Activated CD4-positive, alpha-beta memory T cell treated with anti-CD3 and anti-CD28 coated beads, Interleukin-2, amount 10 ng/mL, durations not matched to agents 7 days and 5 days (primary cell): ENCODE measurements around the gene UBE2E1. TPM values are rescaled to one million over a fixed set of nuclear protein-coding genes. Genes with fewer than 3 reads are reported as not detected.
"Not testable (repeated sequence)": the region's sequence is repeated elsewhere in the genome, so short reads cannot be mapped to it uniquely, and the experiment has no call there.

Source experiments
- CTCF ChIA-PET: fragments of 350-600 bp; sonication (Branson Sonifier 250); formaldehyde crosslinking; loops from one replicate; lab custom pipeline; 2021; ENCODE audit warnings: antibody characterized with exemption, inconsistent platforms; lab: Charles Lee
- POLR2A ChIA-PET: fragments of 350-600 bp; sonication (Branson Sonifier 250); formaldehyde crosslinking; loops from one replicate; lab custom pipeline; 2021; ENCODE audit warnings: antibody characterized with exemption; lab: Charles Lee
- DNase-seq: peaks from one replicate; pipeline ENCODE4 v3.0.0-alpha.2; 2020
- H3K27ac Mint-ChIP-seq: one replicate; pipeline ENCODE4 v1.8.0; 2021; ENCODE audit warnings: mild to moderate bottlenecking, mixed read lengths
- H3K27me3 Mint-ChIP-seq: one replicate; pipeline ENCODE4 v1.8.0; 2021; ENCODE audit warnings: mixed read lengths
- H3K36me3 Mint-ChIP-seq: one replicate; pipeline ENCODE4 v1.8.0; 2021; ENCODE audit warnings: low read depth, mixed read lengths
- H3K4me1 Mint-ChIP-seq: one replicate; pipeline ENCODE4 v1.8.0; 2021; ENCODE audit warnings: mixed read lengths
- H3K4me3 Mint-ChIP-seq: one replicate; pipeline ENCODE4 v1.8.0; 2021; ENCODE audit warnings: mild to moderate bottlenecking, mixed read lengths
- H3K9me3 Mint-ChIP-seq: one replicate; pipeline ENCODE4 v1.8.0; 2021; ENCODE audit warnings: mixed read lengths
- total RNA-seq, 2 experiments: library from RNA; stranded (reverse); gene quantifications; one replicate each; pipeline ENCODE4 v1.2.3, GENCODE V29; 2021

Gene UBE2E1
- total RNA-seq, 2 experiments from 2014 or later: 64.0 to 72.8 TPM

DNA sequence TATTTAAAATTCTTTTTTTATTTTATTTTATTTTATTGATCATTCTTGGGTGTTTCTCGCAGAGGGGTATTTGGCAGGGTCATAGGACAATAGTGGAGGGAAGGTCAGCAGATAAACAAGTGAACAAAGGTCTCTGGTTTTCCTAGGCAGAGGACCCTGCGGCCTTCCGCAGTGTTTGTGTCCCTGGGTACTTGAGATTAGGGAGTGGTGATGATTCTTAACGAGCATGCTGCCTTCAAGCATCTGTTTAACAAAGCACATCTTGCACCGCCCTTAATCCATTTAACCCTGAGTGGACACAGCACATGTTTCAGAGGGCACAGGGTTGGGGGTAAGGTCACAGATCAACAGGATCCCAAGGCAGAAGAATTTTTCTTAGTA lies 64.9 kb downstream of the UBE2E1 start:
- H3K27me3 Mint-ChIP-seq, H3K9me3 Mint-ChIP-seq, CTCF ChIA-PET, POLR2A ChIA-PET, H3K36me3 Mint-ChIP-seq, H3K4me1 Mint-ChIP-seq, H3K4me3 Mint-ChIP-seq, DNase-seq, H3K27ac Mint-ChIP-seq: not testable (repeated sequence)

DNA sequence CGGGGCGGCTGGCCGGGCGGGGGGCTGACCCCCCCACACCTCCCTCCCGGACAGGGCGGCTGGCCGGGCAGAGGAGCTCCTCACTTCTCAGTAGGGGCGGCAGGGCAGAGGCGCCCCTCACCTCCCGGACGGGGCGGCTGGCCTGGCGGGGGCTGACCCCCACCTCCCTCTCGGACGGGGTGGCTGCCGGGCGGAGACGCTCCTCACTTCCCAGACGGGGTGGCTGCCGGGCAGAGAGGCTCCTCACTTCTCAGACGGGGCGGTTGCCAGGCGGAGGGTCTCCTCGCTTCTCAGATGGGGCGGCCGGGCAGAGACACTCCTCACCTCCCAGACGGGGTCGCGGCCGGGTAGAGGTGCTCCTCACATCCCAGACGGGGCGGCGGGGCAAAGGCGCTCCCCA lies 65.6 kb downstream of the UBE2E1 start:
- CTCF ChIA-PET, H3K27ac Mint-ChIP-seq, H3K4me1 Mint-ChIP-seq, H3K27me3 Mint-ChIP-seq, DNase-seq, POLR2A ChIA-PET, H3K4me3 Mint-ChIP-seq, H3K36me3 Mint-ChIP-seq, H3K9me3 Mint-ChIP-seq: not testable (repeated sequence)

DNA sequence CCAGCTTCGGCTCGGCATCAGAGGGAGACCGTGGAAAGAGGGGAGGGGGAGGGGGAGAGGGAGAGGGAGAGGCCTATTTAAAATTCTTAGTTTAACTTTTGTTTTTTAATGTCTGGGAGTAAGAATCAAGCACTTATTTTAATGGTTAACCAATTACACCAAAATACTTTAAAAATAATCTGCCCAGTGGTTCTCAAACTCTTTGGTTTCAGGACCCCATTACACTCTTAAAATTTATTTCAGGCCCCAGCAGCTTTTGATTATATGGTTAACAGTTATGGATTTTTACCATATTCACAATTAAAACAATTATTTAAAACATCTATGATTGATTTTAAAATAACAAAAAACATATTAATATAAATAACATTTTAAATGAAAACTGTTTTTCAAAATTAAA lies 66.6 kb downstream of the UBE2E1 start:
- no peak for DNase-seq
- H3K4me3 Mint-ChIP-seq: no peak overlapping the region
- H3K4me1 Mint-ChIP-seq: no peaks in the 10 kb centered on the region
- H3K9me3 Mint-ChIP-seq: no peaks in the 10 kb centered on the region
- no peaks in the 10 kb centered on the region for H3K27me3 Mint-ChIP-seq
- POLR2A ChIA-PET: no interaction called here
- CTCF ChIA-PET: no interaction called here
- H3K36me3 Mint-ChIP-seq: no peaks in the 10 kb centered on the region
- no peak overlapping the region for H3K27ac Mint-ChIP-seq

DNA sequence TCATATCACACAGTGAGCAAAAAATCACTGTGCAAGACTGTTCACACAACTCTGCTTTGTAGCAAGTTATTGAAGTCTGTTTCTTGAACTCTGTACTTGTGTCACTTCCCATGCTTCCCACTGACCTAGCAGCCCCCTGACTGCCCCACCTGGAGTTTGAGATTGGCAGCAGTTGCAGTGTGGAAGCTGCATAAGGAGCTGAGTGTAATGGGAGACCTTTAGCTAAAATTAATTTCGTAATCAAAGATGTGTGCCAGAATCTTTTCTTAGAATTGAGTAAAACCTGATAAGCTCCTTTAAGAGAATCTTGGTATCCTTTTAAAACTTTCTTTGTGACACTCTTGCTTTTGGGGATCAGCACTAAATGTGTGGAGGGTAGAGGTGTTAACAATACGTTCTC lies 68.2 kb downstream of the UBE2E1 start:
- no peak overlapping the region for H3K27ac Mint-ChIP-seq
- no peaks in the 10 kb centered on the region for H3K27me3 Mint-ChIP-seq
- H3K9me3 Mint-ChIP-seq: no peaks in the 10 kb centered on the region
- H3K4me3 Mint-ChIP-seq: no peak overlapping the region
- DNase-seq: no peak
- CTCF ChIA-PET: no interaction called here
- POLR2A ChIA-PET: no interaction called here
- H3K36me3 Mint-ChIP-seq: no peaks in the 10 kb centered on the region
- no peaks in the 10 kb centered on the region for H3K4me1 Mint-ChIP-seq

DNA sequence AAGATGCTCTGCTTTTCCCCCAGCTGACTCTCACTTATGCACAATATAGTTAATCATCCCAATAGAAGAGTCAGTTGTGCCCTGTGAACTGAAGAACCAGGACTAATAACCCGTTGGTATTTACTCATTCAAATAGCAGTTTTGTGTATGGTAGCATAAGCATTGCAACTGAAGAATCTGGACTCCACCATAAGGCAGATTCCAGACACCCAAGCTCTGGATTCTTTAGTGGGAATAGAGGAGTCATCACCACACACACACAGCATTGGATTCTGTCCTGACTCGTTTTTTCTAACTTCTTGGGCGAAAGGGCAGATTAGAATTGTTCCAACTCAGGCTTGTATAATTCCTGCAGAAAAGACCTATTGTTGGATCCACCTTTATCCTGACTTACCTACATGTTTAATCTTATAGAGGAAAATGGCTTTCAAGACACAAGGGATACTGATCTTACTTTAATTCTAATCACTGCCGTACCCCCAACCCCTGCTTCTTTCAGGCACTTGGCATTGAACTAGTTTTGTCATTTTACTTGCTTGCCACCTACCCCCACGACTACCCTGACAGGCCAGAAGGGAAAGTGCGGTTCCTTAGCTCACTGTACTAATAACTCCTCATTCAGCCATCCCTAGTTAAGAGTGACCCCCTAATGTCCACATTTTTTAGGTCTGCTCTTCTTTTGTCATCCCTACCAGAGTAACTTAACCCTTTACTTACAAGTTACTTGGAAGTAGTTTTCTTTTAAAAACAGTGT lies 68.8 kb downstream of the UBE2E1 start:
- Mint-ChIP-seq H3K4me1 (no peaks in the 10 kb centered on the region), H3K9me3 (no peaks in the 10 kb centered on the region), H3K27me3 (no peaks in the 10 kb centered on the region), H3K36me3 (no peaks in the 10 kb centered on the region), H3K27ac (no peak overlapping the region), H3K4me3 (no peak overlapping the region)
- CTCF ChIA-PET: no interaction called here
- no peak for DNase-seq
- POLR2A ChIA-PET: no interaction called here

DNA sequence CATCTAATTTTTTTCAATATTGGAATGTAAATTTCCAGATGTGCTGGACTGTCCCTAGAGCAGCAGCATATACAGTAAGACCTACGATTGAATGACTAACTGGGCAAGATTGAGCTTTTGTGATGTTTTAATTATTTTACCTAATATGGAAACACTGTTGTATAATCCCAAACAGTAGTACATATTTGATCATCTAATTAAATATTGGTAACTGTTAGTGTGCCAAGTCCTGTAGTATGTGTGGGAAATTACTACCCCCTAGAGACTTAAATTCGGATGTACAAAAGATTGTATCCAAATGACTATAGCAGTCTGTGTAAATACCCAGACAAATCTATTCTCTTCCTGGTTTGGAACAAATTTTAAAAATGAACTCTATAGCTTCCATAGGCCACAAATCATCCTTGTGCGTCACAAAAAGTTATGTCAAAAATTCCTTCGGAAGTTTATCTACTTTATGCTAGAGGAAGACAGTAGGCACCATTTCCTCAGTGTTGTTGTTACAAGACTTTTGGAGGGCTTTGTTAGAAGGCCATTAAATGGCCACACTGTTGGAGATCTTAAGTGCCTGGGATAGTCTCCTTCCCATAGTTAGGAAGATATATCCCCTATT lies 69.5 kb downstream of the UBE2E1 start:
- no peak for DNase-seq
- Mint-ChIP-seq H3K4me1 (no peaks in the 10 kb centered on the region), H3K4me3 (no peak overlapping the region), H3K27me3 (no peaks in the 10 kb centered on the region), H3K36me3 (no peaks in the 10 kb centered on the region), H3K9me3 (no peaks in the 10 kb centered on the region), H3K27ac (no peak overlapping the region)
- ChIA-PET CTCF (no interaction called here), POLR2A (no interaction called here)

DNA sequence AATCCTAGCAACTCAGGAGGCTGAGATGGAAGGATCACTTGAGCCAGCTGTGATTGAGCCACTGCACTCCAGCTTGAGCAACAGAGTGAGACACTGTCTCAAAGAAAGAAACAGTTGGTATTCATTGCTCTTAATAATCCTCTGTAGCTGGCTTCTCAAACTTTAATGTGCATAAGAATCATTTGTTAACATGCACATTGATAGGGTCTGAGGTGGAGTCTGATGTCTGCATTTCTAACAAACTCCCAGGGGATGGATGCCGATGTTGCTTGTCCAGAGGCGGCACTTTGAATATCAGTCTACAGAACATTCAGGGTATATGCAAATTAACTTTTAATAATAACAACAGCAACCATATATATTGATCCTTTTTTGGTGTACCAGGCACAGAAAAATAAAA lies 71.2 kb downstream of the UBE2E1 start:
- Mint-ChIP-seq H3K27me3 (no peaks in the 10 kb centered on the region), H3K4me1 (no peaks in the 10 kb centered on the region), H3K27ac (no peak overlapping the region), H3K4me3 (no peak overlapping the region), H3K9me3 (no peaks in the 10 kb centered on the region), H3K36me3 (peaks cover 7% of the 10 kb centered on the region)
- ChIA-PET POLR2A (no interaction called here), CTCF (interaction anchor here (2.8 kb wide), 1 partner anchor 12 kb away, joined by 11 read pairs; no protein-coding TSS in a partner anchor)
- DNase-seq: no peak

DNA sequence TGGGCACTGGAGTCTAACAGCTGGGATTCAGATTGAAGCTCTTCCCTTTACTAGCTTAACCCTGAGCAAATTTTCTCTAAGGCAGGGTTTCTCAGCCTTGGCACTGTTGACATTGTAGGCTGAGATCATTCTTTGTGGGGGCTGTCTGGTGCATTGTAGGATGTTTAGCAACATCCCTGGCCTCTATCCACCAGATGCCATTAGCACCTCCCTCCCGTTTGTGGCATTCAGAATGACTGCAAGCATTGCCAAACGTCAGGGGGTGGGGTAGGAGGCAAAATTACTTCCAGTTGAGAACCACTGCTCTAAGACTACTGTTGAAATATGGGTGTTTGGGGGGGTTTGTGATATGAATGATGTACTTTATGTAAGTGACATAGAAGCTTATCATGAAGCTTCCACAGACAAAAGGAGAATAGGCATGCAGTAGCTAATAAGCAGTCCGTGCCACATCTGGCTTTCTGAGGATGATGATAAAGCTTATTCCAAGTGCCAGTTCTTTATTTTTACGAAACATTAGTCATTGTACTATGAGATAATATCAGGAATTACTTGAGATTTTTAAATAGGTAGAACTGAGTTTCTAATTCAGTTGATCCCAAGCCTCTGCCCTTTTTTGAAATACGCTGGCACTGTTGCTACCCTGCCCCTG lies 71.7 kb downstream of the UBE2E1 start:
- ChIA-PET CTCF (interaction anchor here (2.8 kb wide), 1 partner anchor 12 kb away, joined by 11 read pairs; no protein-coding TSS in a partner anchor), POLR2A (no interaction called here)
- no peak overlapping the region for H3K4me3 Mint-ChIP-seq
- H3K4me1 Mint-ChIP-seq: no peaks in the 10 kb centered on the region
- DNase-seq: no peak
- no peaks in the 10 kb centered on the region for H3K9me3 Mint-ChIP-seq
- H3K27ac Mint-ChIP-seq: no peak overlapping the region
- peaks cover 10% of the 10 kb centered on the region for H3K36me3 Mint-ChIP-seq
- no peaks in the 10 kb centered on the region for H3K27me3 Mint-ChIP-seq

DNA sequence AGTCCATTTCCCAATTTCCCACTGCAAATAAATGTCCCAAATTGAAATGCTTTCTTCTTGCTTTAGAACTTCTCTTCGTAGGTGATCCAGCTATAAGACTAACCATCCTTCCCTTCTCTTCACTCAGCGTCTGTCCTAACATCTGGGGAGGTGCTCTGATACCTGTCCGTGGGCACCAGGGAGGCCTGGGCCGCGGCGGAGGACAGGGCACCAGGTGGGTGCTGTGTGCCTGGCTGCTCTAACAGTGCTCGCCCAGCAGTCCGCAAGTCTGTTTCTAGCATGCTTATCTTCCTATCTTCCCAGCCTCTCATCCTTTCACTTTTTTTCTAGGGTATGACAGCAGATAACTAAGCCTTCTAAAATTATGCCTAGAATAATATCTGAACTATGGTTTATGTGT lies 73.7 kb downstream of the UBE2E1 start:
- CTCF ChIA-PET: interaction anchor here (2.8 kb wide), 1 partner anchor 10 kb away, joined by 11 read pairs; no protein-coding TSS in a partner anchor
- POLR2A ChIA-PET: no interaction called here
- no peak for DNase-seq
- no peaks in the 10 kb centered on the region for H3K9me3 Mint-ChIP-seq
- no peaks in the 10 kb centered on the region for H3K4me1 Mint-ChIP-seq
- no peak overlapping the region for H3K4me3 Mint-ChIP-seq
- no peak overlapping the region for H3K27ac Mint-ChIP-seq
- no peaks in the 10 kb centered on the region for H3K27me3 Mint-ChIP-seq
- peaks cover 10% of the 10 kb centered on the region for H3K36me3 Mint-ChIP-seq

DNA sequence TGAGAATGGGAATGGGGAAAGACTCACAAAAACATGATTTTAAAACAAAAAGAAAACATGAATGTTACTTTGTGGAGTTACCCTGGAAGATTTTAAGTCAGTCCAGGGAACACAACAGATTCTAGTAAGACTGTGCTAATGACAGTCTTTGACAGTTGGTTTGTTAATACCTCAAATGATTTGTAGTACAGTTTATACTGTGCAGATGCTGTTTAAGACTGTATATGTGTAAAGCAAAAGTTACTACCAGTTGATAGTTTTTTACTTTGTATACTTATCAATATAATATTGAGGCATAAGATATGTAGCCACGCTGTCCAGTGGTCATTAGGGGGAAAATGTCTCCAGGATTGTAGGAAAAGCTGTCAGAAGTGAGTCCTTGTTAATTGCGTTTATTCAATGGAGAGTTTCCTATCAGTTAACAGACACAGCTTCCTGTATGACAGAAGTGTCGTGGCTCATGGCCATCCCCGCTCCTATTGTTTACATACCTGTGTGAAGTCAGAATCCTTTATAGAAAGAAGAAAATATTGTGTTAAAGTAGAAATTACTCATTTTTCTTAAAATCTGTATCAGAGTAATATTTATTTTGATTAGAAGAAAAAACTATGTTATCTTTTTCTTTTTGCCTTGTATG lies 75.1 kb downstream of the UBE2E1 start:
- Mint-ChIP-seq H3K27ac (no peak overlapping the region), H3K4me1 (no peaks in the 10 kb centered on the region), H3K9me3 (no peaks in the 10 kb centered on the region), H3K36me3 (peaks cover 10% of the 10 kb centered on the region), H3K27me3 (no peaks in the 10 kb centered on the region), H3K4me3 (no peak overlapping the region)
- ChIA-PET CTCF (no interaction called here), POLR2A (no interaction called here)
- no peak for DNase-seq

DNA sequence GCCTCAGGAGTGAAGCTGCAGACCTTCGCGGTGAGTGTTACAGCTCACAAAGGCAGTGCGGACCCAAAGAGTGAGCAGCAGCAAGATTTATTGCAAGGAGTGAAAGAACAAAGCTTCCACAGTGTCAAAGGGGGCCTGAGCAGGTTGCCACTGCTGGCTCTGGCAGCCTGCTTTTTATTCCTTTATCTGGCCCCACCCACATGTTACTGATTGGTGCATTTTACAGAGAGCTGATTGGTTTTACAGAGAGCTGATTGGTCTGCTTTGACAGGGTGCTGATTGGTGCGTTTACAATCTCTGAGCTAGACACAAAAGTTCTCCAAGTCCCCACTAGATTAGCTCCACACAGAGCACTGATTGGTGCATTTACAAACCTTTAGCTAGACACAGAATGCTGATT lies 76.2 kb downstream of the UBE2E1 start:
- H3K36me3 Mint-ChIP-seq, H3K27ac Mint-ChIP-seq, H3K4me1 Mint-ChIP-seq, H3K4me3 Mint-ChIP-seq, H3K9me3 Mint-ChIP-seq, H3K27me3 Mint-ChIP-seq, DNase-seq, POLR2A ChIA-PET: not testable (repeated sequence)
- CTCF ChIA-PET: interaction anchor here (0.6 to 1.2 kb wide), 2 partner anchors 10 to 693 kb away, joined by 3 to 4 read pairs; no protein-coding TSS in a partner anchor

DNA sequence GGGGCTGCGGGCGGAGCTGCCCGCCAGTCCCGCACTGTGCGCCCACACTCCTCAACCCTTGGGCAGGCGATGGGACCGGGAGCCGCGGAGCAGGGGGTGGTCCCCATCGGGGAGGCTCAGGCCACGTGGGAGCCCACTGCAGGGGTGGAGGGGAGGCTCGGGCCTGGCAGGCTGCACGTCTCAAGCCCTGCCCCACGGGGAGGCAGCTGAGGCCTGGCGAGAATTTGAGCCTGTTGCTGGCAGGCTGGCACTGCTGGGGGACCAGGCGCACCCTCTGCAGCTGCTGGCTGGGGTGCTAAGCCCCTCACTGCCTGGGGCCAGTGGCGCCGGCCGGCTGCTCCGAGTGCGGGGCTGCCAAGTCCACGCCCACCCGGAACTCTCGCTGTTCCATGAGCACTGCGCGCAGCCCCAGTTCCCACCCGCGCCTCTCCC lies 76.7 kb downstream of the UBE2E1 start:
- ChIA-PET POLR2A (interaction anchor here (1.8 kb wide), 1 partner anchor 34 kb away, joined by 6 read pairs; the partner anchor contains the start of genes NKIRAS1 and RPL15), CTCF (interaction anchor here (0.6 to 1.2 kb wide), 2 partner anchors 9 to 692 kb away, joined by 3 to 4 read pairs; no protein-coding TSS in a partner anchor)
- no peaks in the 10 kb centered on the region for H3K9me3 Mint-ChIP-seq
- no peaks in the 10 kb centered on the region for H3K4me1 Mint-ChIP-seq
- no peaks in the 10 kb centered on the region for H3K27me3 Mint-ChIP-seq
- no peak overlapping the region for H3K27ac Mint-ChIP-seq
- peaks cover 10% of the 10 kb centered on the region for H3K36me3 Mint-ChIP-seq
- DNase-seq: no peak
- no peak overlapping the region for H3K4me3 Mint-ChIP-seq

DNA sequence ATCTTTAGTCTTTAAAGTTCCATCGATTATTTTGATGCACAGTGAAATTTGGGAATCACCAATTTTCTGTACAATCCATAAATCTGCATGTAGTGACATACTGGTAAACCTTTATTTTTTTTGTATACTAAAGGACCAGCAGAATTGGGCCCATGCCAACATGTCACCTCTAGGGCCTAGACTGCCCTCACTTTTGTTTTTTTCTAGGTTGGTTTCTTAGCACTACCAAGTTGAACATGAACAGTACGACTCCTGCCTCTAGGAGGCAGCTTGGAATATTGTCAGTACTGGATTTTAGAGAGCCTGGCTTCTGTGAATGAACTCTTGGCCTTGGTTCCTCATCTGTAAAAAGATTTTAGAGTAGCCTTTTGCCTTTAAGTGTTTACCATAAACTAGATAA lies 78.7 kb downstream of the UBE2E1 start:
- peaks cover 10% of the 10 kb centered on the region for H3K36me3 Mint-ChIP-seq
- POLR2A ChIA-PET: interaction anchor here (1.8 kb wide), 1 partner anchor 32 kb away, joined by 6 read pairs; the partner anchor contains the start of genes NKIRAS1 and RPL15
- CTCF ChIA-PET: no interaction called here
- H3K27ac Mint-ChIP-seq: no peak overlapping the region
- no peaks in the 10 kb centered on the region for H3K4me1 Mint-ChIP-seq
- no peaks in the 10 kb centered on the region for H3K9me3 Mint-ChIP-seq
- DNase-seq: no peak
- no peak overlapping the region for H3K4me3 Mint-ChIP-seq
- H3K27me3 Mint-ChIP-seq: no peaks in the 10 kb centered on the region
